ENCODE results near the gene HSP90AB1.

The HSP90AB1 gene

GRCh38 chr6:44233567-44234100 is 13.3 kb upstream of the HSP90AB1 start:
- Histone ChIP-seq H3K36me3 (peaks cover 63% of the 10 kb centered on the region), H3K27me3 (no peaks in the 10 kb centered on the region), H3K4me1 (peaks cover 34% of the 10 kb centered on the region), H3K9me3 (no peaks in the 10 kb centered on the region), H3K4me3 (ENCODE audit: low read depth, low read length) (no peak overlapping the region)
- no peak for DNase-seq
- TF ChIP-seq, protein P1, sequence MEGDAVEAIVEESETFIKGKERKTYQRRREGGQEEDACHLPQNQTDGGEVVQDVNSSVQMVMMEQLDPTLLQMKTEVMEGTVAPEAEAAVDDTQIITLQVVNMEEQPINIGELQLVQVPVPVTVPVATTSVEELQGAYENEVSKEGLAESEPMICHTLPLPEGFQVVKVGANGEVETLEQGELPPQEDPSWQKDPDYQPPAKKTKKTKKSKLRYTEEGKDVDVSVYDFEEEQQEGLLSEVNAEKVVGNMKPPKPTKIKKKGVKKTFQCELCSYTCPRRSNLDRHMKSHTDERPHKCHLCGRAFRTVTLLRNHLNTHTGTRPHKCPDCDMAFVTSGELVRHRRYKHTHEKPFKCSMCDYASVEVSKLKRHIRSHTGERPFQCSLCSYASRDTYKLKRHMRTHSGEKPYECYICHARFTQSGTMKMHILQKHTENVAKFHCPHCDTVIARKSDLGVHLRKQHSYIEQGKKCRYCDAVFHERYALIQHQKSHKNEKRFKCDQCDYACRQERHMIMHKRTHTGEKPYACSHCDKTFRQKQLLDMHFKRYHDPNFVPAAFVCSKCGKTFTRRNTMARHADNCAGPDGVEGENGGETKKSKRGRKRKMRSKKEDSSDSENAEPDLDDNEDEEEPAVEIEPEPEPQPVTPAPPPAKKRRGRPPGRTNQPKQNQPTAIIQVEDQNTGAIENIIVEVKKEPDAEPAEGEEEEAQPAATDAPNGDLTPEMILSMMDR (IDR thresholded peaks at IDR 0.05; ENCODE audit: low read depth, low read length) = no peak

DNA sequence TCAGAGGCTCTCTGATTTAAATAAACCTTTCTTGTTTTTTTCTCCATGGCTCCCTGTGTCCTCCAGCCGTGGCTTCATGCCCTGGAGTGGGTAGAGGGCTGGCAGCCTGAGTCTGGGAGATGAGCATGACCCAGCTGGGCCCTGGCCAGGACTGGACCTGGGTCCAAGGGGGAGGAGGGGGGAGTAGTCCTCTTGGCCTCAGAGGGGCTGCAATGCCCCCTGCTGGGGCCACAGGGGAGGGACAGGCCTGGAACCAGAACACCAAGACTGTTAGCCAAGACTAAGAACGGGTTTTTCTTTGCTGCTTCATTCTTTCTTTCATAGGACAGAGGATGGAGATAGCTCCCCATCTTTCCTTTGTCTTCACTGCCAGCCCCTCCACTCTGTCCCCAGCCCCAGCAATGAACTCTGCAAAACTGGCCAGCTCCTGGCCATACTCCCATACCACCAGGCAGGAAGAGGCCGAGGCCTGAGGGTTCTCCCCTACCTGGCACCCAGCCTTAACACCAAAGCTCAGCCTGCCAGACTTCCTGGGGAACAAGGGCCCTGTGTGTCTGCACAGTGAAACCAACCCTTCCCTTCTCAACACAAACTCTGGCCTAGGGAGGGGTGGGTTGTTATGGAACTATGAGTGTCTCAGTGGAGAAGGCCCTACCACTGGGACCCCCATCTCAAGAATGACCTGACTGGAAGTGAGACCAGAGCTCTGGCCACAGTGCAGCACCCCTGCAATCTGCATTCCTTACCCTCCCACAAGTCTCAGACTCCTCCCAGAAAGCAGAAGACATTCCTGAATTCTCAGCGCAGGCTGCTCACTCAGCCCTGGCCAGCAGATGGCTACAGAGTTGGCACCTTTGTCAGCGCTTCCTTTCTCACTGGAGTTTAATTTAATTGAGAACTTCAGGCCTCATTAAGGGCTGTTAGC is 12.5 kb upstream of the HSP90AB1 start:
- H3K4me3 ChIP-seq (ENCODE audit: low read depth, low read length) = no peak overlapping the region
- peaks cover 57% of the 10 kb centered on the region for H3K36me3 ChIP-seq
- H3K9me3 ChIP-seq = no peaks in the 10 kb centered on the region
- H3K4me1 ChIP-seq = peaks cover 34% of the 10 kb centered on the region
- TF ChIP-seq, protein P1 (IDR thresholded peaks at IDR 0.05; ENCODE audit: low read depth, low read length) = peak; percentile 96
- peak; percentile 79 for DNase-seq
- no peaks in the 10 kb centered on the region for H3K27me3 ChIP-seq

GRCh38 chr6:44235269-44235668 is 11.6 kb upstream of the HSP90AB1 start:
- TF ChIP-seq, protein P1 (IDR thresholded peaks at IDR 0.05; ENCODE audit: low read depth, low read length) = no peak
- H3K4me3 ChIP-seq (ENCODE audit: low read depth, low read length) = no peak overlapping the region
- H3K36me3 ChIP-seq = peaks cover 48% of the 10 kb centered on the region
- H3K4me1 ChIP-seq = peaks cover 34% of the 10 kb centered on the region
- no peaks in the 10 kb centered on the region for H3K27me3 ChIP-seq
- peak; percentile 52 for DNase-seq
- no peaks in the 10 kb centered on the region for H3K9me3 ChIP-seq

DNA sequence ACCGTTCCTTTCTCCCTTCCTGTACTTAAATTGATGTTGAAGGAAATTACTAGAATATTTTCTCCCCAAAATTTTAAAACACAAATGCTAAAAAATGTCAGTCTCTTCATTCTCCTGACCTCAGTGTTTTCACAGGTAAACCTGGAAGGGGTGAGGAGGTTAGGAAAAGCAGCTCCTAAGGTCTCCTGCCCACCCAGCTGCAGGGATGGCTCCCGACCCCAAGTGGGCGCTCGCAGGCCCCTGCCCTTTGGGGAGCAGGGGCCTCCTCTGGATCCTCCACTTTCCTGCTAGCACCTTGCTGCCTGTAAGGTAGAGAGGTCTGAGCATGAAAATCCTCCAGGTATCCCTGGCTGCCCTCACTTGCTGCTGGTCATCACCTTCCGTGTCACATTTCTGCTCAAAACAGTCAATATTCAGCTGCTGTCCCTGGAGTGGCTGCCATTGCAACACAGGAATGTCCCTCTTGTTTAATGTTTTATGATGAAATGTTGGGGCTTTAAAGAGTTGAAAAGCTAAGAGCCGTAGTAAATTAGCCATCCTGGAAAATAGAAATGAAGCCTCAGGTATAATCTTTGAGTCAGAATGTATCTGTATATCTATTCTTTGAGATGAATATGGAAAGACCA is 10.9 kb upstream of the HSP90AB1 start:
- Histone ChIP-seq H3K4me1 (peaks cover 34% of the 10 kb centered on the region), H3K36me3 (peaks cover 44% of the 10 kb centered on the region), H3K4me3 (ENCODE audit: low read depth, low read length) (no peak overlapping the region), H3K27me3 (no peaks in the 10 kb centered on the region), H3K9me3 (no peaks in the 10 kb centered on the region)
- TF ChIP-seq, protein P1 (IDR thresholded peaks at IDR 0.05; ENCODE audit: low read depth, low read length) = no peak
- no peak for DNase-seq

DNA sequence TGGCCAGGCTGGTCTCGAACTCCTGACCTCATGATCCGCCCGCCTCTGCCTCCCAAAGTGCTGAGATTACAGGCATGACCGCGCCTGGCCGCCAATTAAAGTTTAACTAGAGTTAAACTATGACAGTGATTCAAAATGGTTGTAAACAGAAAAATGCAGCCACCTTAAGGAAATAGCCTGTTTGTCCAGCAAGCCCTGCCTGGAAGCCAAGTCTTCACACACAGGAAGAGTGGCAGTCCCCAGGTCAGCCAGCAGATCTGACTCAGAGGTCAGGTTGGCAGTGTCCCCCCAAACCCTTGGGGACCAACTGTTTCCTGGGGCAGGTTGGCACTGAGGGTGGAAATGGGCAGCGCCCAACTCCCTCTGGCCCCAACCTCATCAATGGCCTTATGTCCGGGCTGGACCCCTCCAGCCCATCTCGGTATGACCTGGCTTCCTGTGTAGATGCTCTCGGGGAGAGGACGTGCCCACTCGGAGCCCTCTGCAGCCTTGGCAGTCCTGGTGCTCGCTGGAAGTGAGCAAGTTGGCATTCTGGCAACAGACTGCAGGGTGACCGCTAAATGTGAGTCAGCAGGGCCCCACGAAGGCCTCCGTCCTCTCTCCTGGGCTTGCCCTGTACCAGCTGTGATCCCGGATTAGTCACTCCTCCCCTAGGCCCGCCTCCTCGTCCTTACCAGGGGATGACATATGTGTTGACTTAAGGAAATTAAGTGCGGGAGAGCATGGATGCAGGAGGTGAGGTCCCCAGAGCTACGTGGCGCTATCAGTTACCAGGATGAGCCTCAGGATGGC is 9.7 kb upstream of the HSP90AB1 start:
- TF ChIP-seq, protein P1 (IDR thresholded peaks at IDR 0.05; ENCODE audit: low read depth, low read length) = no peak
- peak; percentile 85 for DNase-seq
- Histone ChIP-seq H3K4me3 (ENCODE audit: low read depth, low read length) (peak overlapping the region; percentile 72), H3K27me3 (no peaks in the 10 kb centered on the region), H3K9me3 (no peaks in the 10 kb centered on the region), H3K36me3 (peaks cover 33% of the 10 kb centered on the region), H3K4me1 (peaks cover 34% of the 10 kb centered on the region)
